ENCODE measurements around the gene FMN1. TPM values are rescaled to one million over a fixed set of nuclear protein-coding genes. Genes with fewer than 3 reads are reported as not detected.

Gene FMN1
- total RNA-seq, 1 experiment from 2014 or later, result 3.9 TPM

DNA sequence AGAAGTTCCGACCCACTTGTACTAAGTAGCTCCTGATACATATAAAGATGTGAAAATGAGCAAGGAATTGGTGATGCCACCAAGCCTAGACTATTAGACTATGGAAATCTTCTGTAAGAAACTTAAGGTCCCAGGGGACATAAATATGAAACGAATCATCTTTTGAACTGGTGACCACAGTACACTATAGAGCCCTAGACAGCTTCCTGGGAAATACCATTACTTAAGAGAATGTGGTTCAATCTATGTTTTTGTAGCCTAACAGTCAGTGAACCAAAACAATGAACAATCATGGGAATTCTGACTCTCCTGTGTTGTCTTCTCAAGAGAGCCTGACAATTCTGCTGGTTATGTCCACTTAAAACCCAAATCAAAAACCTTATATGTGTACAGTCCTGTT, 285.1 kb downstream of the FMN1 start:
- intact Hi-C loops (cut with micrococcal nuclease; ENCODE audit: unreplicated experiment), result no loop called here

DNA sequence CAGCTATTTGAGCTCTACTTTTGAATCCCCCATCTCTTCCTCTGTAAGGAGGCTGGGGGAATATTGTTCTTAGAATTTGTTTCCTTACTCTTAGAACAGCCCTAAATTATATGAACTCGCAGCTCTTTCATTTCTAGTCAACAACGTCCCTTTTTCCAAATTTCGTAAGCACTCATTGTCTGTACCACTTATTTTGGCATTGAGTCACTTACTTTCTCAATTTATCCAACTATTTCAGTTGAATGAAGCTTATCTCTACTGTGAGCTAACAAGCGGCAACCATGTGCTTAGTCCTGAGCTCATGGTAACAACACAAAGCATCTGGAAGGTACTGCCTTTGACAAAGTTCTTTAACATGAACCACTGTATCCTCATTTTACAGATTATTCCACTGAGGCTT, 285.6 kb downstream of the FMN1 start:
- ATAC-seq (no peak), DNase-seq (ENCODE audit: low read depth, low spot score) (no peak)
- in situ Hi-C loops (cut with HindIII; ENCODE audit: low pct_unique_long_range_greater_than_20kb, low sequenced_read_pairs) (no loop called here), intact Hi-C loops (cut with micrococcal nuclease; ENCODE audit: unreplicated experiment) (no loop called here)
- no peaks in the 10 kb centered on the region for H3K4me1 ChIP-seq (ENCODE audit: control insufficient read depth, insufficient read depth, low read length)
- H3K27ac ChIP-seq (ENCODE audit: low read length), result no peak overlapping the region
- no peak overlapping the region for H3K4me3 ChIP-seq (ENCODE audit: low read depth in 2 of 2, low read length in 2 of 2)
- no TSS peak for BruUV-seq (replicated peaks)
- H3K27me3 ChIP-seq (ENCODE audit: control insufficient read depth, insufficient read depth, low read length), result 0 out of 2 replicates have a peak, but pooled peaks cover 3% of the 10 kb centered on the region
- H3K9me3 ChIP-seq (ENCODE audit: control insufficient read depth, insufficient read depth, low read depth, low read length), result no peaks in the 10 kb centered on the region
- TF ChIP-seq, protein P1, sequence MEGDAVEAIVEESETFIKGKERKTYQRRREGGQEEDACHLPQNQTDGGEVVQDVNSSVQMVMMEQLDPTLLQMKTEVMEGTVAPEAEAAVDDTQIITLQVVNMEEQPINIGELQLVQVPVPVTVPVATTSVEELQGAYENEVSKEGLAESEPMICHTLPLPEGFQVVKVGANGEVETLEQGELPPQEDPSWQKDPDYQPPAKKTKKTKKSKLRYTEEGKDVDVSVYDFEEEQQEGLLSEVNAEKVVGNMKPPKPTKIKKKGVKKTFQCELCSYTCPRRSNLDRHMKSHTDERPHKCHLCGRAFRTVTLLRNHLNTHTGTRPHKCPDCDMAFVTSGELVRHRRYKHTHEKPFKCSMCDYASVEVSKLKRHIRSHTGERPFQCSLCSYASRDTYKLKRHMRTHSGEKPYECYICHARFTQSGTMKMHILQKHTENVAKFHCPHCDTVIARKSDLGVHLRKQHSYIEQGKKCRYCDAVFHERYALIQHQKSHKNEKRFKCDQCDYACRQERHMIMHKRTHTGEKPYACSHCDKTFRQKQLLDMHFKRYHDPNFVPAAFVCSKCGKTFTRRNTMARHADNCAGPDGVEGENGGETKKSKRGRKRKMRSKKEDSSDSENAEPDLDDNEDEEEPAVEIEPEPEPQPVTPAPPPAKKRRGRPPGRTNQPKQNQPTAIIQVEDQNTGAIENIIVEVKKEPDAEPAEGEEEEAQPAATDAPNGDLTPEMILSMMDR (IDR thresholded peaks at IDR 0.05), result no peak
- TF ChIP-seq TCF7L2 (IDR thresholded peaks at IDR 0.05; ENCODE audit: low read depth, low read length), result no peak
- TF ChIP-seq POLR2AphosphoS5 (IDR thresholded peaks at IDR 0.05; ENCODE audit: low read depth, low read length), result no peak
- TF ChIP-seq, protein P2, sequence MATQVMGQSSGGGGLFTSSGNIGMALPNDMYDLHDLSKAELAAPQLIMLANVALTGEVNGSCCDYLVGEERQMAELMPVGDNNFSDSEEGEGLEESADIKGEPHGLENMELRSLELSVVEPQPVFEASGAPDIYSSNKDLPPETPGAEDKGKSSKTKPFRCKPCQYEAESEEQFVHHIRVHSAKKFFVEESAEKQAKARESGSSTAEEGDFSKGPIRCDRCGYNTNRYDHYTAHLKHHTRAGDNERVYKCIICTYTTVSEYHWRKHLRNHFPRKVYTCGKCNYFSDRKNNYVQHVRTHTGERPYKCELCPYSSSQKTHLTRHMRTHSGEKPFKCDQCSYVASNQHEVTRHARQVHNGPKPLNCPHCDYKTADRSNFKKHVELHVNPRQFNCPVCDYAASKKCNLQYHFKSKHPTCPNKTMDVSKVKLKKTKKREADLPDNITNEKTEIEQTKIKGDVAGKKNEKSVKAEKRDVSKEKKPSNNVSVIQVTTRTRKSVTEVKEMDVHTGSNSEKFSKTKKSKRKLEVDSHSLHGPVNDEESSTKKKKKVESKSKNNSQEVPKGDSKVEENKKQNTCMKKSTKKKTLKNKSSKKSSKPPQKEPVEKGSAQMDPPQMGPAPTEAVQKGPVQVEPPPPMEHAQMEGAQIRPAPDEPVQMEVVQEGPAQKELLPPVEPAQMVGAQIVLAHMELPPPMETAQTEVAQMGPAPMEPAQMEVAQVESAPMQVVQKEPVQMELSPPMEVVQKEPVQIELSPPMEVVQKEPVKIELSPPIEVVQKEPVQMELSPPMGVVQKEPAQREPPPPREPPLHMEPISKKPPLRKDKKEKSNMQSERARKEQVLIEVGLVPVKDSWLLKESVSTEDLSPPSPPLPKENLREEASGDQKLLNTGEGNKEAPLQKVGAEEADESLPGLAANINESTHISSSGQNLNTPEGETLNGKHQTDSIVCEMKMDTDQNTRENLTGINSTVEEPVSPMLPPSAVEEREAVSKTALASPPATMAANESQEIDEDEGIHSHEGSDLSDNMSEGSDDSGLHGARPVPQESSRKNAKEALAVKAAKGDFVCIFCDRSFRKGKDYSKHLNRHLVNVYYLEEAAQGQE (IDR thresholded peaks at IDR 0.05; ENCODE audit: insufficient read depth in 1 of 2, low read depth in 2 of 2, low read length in 1 of 2), result no peak
- TF ChIP-seq SIN3A (IDR thresholded peaks at IDR 0.05; ENCODE audit: borderline replicate concordance, insufficient read depth, low read depth, low read length), result no peak
- ChIA-PET CTCF (interaction anchor here (0.5 kb wide), 1 partner anchor 258 kb away, joined by 3 read pairs; no protein-coding TSS in a partner anchor), POLR2A (no interaction called here)
- no peaks in the 10 kb centered on the region for H3K36me3 ChIP-seq (ENCODE audit: control insufficient read depth, insufficient read depth, low read length)

More for the DNA sequence above, 285.1 kb downstream of the FMN1 start:
- Histone ChIP-seq H3K36me3 (ENCODE audit: control insufficient read depth, insufficient read depth, low read length) (no peaks in the 10 kb centered on the region), H3K27ac (ENCODE audit: low read length) (no peak overlapping the region), H3K9me3 (ENCODE audit: control insufficient read depth, insufficient read depth, low read depth, low read length) (no peaks in the 10 kb centered on the region), H3K4me1 (ENCODE audit: control insufficient read depth, insufficient read depth, low read length) (no peaks in the 10 kb centered on the region), H3K27me3 (ENCODE audit: control insufficient read depth, insufficient read depth, low read length) (0 out of 2 replicates have a peak, but pooled peaks cover 3% of the 10 kb centered on the region), H3K4me3 (ENCODE audit: low read depth in 2 of 2, low read length in 2 of 2) (no peak overlapping the region)
- ChIA-PET POLR2A (no interaction called here), CTCF (no interaction called here)
- DNase-seq (ENCODE audit: low read depth, low spot score) (no peak), ATAC-seq (no peak)
- TF ChIP-seq, protein P1 (IDR thresholded peaks at IDR 0.05), result no peak
- no peak for TF ChIP-seq TCF7L2 (IDR thresholded peaks at IDR 0.05; ENCODE audit: low read depth, low read length)
- TF ChIP-seq POLR2AphosphoS5 (IDR thresholded peaks at IDR 0.05; ENCODE audit: low read depth, low read length), result no peak
- TF ChIP-seq, protein P2 (IDR thresholded peaks at IDR 0.05; ENCODE audit: insufficient read depth in 1 of 2, low read depth in 2 of 2, low read length in 1 of 2), result no peak
- TF ChIP-seq SIN3A (IDR thresholded peaks at IDR 0.05; ENCODE audit: borderline replicate concordance, insufficient read depth, low read depth, low read length), result no peak
- in situ Hi-C loops (cut with HindIII; ENCODE audit: low pct_unique_long_range_greater_than_20kb, low sequenced_read_pairs), result no loop called here
- no TSS peak for BruUV-seq (replicated peaks)
